ENCODE results near the gene CD300LF.

CD300LF gene

DNA sequence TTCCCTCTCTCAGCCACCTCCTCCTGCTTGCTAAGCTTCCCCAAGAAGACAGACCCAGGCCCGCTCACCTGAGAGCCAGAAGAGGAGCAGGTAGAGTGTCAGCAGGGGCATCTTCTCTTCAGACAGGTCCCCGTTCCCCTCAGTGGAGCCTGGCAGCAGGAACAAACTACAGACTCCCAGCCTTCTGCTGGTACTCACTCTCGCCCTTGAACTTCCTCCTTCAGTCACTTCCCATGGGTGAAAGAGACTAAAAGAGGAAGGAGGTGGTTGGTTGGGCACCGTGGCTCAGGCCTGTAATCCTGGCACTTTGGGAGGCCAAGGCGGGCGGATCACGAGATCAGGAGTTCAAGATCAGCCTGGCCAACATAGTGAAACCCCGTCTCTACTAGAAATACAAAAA is at the start of gene CD300LF:
CD300LF (minus strand) TSS at position 168 of the 400 bp plus-strand sequence; CDS start at position 111, 57 bp downstream.
- DNase-seq, result no peak

DNA sequence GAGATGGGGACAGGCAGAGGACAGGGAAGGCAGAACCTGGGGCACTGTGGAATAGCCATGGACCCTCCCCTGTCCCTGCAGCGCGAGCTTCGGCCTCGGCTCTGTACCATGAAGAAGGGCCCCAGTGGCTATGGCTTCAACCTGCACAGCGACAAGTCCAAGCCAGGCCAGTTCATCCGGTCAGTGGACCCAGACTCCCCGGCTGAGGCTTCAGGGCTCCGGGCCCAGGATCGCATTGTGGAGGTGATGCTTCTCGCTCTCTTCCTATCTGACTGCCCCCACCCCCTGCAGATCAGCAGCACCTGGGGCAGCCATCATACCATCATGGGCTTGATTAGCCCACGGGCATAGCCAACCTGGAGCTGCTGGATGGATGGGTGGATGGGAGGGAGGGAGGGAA is 49.2 kb upstream of the CD300LF start:
- no peak for DNase-seq

DNA sequence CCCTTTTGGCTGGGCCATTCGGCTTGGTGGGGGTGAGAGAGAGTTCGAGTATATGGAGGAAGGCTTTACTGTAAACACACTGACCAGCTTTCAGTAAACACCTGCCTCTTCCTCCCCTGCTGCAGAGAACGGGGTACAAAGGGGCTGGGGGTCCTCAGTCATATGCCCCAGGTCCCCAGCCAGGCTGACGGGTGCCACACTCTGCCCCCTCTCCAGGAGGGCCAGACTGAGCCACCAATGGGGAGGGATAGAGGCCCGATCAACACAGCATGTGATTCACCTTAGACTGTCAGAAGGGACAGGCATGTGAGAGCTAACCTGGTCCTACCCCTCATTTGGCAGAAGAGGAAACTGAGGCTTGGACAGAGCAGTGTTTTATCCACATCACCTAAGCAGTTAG is 48.7 kb upstream of the CD300LF start:
- DNase-seq, result no peak

DNA sequence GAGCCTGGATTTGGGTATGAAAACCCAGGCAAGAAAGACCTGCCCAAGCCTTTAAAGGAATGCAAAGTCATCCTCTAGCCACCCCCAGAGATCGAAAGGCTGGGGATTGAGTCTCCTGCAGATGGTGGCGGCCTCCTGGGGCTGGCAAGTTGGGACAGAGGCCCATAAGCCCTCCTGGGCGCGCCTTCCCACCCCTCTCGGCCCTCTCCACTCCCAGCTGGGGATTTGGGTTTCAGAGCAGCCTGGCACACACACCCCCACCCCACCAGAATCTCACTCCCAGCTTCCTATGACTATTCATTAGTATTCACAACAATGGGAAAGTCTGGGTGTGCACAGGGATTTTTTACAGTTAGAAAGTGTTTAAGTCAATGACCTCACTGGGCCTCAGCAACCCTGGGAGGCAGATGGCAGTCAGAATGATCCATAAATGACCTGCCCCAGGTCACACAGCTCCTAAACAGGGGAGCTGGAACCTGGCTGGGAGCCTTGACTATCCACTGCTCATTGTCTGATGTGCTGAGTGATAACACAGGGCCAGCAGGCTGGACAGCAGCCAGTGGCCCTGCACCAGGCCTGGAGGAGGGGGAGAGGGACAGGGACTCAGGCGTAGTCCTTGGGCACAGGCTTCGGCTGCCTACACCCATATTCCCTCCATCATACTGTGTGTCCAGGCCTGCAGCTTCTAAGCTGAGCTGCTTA is 47.8 kb upstream of the CD300LF start:
- DNase-seq, result peak; percentile 92

DNA sequence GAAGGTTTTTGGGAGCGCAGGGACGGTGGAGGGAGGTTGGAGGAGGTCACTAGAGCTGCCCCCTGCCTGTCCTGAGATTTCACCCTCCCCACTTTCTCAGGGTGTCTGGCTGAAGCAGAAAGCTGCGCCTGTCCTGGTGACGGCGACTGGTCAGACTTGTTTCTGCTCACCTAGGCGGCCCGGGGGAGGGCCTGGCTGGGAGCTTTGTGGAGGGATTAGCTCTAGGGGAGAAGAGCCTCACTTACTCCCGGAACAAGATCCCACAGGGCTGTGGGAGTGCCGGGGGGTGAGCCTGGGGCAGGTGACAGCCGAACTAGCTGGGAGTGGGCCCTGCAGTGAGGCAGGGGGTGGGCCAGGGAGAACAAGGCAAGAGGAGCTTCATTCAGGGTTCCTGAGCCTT is 47.2 kb upstream of the CD300LF start:
- peak; percentile 97 for DNase-seq

DNA sequence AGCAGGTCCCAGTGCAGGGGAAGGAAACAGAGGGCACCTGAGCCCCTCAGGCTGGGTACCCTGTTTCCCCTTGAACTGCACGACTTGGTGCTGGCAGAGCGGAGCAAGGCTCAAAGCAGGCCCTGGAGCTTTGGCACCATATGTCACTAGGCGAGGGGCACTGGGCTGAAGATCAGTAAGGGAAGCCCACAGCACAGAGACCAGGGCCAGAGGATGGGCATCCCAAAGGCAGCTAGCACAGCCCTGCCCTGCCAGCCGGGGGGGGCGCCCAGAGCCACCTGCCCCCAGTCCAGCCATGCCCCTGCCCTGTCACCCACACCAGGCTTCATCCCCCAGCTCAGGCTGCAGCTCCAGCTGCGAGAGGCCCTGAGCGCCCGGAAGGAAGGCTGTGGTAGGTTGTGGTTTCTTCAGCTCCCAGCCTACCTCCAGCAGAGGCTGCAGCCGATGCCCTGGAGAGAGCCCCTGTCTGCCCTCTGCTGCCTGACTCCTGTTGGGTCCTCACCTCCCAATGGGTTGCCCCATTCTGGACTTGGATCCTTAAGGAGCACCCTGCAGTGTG is 46.6 kb upstream of the CD300LF start:
- peak; percentile 81 for DNase-seq

DNA sequence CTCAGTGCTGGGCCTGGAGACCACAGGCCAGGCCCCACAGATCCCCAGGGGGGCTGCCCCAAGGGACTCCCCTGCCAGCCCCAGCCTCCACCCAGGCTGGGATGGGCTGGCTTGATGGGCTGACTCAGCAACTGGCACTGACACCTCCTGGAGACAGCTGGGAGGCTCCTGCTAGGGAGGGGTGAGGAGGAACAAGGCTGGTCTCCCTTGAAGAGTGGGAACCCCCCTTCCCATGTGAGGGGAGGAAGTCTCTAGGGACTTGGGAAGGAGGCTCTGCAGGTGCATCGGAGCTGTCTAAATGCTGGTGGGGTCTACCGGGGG is 46.1 kb upstream of the CD300LF start:
- no peak for DNase-seq

DNA sequence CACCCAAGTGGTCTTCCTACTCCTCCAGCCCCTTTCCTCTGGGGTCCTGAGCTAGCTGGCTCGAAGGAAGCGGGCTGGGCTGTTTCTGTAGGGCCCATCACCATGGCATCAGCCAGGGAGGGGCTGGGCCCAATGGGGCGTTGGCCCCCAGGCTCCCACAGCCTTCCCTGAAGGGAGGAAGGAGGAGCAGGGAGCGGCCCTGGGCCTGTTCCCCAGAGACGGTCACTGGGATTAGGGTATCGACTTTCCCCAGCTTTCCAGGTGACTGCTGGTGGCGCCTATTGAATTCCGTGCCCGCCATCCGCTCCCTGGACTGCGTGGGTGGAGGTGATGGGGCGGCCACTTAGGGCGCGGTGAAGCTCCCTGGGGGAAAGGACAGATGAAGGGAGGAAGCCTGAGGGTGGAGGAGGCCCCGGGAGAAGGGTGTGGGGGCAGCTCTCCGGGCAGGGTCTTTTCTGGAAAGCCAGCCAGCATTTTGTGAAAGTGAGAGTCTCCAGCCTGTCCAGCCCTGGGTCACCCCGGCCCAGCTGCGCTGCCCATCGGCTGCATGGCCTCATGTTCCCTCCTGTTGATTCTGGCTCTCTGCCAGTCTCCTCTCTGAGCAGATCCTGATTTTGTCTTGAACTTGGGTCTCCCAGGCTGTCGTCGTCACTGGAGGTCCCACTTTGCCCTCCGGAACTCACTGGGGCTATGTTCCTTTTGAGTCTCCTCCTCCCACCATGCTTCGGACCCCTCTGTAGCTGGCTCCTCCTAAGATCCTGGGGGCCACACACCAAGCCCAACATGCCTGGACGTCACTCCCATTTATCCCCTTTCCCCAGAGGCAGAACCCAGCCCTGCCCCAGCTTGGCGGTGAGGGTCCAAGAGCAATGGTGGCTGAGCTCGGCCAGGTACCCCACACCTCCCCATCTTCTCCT is 45.5 kb upstream of the CD300LF start:
- DNase-seq, result no peak

DNA sequence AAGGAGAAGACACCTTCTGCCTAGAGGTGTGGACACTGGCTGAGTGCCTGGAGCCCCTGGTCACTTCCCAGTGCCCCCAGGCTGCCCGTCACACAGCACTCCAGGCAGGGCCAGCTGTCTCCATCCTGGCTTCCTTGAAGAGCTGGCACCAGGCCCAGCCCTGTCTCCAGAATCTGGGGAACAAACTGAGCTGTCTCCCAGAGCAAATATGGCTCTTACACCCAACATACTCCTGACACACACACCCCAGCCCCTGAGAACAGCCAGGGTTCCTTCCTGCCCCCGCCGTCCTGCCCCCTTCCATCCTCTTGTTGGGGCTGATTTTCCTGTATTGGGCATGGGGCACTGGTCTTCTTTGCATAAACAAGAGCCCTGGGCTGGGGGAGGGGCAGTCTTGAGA is 44.8 kb upstream of the CD300LF start:
- DNase-seq, result no peak

DNA sequence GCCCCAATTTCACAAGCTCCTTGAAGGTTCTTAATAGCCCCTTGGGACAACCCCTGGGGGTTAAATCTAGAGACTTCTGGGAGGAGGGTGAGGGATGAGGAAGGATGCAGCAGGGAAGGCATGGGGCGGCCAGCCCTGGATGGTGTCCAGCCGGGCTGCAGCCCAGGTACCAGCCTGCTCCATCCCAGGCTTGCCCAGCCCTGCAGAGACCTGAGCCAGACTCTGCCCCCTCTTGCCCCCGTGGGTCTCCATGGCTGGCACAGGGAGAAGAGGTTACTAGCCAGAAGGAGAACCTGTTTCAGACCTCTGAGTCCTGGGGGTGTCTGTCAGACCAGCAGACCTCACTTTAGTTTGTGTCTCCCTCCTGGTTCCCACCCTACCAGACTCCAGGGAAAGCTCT is 44.2 kb upstream of the CD300LF start:
- no peak for DNase-seq

DNA sequence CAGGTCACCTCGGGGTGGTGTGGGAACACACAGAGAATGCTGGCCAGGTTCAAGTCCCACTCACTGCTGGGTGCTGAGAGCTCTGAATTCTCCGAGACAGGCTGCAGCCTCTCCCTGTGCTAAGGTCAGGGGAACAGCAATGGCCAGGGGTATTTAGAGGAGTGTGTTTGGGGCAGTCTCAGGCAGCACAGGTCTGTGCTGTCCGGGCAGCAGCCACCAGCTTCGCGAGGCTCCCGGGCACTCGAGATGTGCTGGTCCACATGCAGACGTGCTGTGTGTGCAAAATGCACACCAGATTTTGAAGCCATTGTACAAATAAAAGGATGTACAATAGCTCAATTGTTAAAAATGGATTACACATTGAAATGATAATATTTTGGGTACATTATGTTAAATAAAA is 42.8 kb upstream of the CD300LF start:
- no peak for DNase-seq

DNA sequence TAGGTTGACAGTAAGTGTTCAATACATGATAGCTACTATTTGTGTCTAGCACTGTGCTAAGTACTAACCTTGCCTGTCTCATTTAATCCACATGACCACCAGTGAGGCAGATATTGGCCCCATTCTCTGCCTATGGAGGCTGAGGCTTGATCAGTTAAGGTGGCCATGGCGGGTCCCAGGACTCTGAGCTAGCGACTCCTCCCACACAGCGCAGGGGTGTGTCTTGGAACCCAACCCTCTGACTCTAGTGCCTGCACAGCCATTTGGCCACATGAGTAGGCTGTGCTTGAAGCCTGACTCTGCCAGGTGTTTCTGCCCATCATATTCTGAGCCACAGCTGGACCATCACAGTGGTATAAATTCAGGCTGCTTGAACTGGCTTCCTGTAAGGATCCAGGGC is 42.1 kb upstream of the CD300LF start:
- no peak for DNase-seq

DNA sequence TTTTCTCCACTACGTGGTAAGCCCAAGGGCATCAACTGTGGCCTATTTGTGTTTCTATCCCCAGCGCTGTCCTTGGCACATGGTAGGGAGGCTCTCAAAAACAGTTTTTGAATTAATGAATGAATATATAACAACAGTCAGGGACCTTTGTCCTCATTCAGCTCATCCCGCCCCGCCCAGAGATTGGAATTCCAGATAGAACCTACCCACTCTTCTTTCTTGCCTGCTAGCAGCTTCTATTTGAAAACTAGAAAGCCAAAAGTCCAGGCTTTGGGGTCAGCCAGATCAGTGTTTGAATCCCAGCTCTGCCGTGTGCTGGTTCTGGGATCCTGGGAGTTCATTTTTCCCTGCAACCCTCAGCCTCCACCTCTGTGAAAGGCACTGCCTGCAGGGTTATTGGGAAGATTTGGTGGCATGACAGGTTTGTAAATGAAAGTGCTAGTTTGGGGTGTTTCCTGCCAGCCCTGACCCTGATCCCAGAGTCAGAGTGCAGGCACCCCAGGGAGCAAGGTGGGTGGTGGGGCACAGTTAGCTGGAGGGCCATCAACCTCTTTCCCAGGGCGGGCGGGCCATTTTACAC is 40.2 kb upstream of the CD300LF start:
- no peak for DNase-seq

DNA sequence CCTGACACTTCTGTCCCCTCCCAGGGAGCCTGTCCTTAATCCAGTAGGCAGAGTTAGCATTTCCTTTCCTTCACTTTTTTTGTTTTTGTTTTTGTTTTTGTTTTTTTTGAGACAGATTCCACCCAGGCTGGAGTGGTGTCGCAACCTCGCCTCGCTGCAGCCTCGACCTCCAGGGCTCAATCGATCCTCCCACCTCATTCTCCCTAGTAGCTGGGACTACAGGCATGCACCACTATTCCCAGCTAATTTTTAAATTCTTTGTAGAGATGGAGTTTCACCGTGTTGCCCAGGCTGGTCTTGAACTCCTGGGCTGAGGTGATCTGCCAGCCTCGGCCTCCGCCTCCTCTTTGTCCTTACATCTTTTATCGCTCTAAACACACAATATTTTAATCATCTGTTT is 39.7 kb upstream of the CD300LF start:
- no peak for DNase-seq

DNA sequence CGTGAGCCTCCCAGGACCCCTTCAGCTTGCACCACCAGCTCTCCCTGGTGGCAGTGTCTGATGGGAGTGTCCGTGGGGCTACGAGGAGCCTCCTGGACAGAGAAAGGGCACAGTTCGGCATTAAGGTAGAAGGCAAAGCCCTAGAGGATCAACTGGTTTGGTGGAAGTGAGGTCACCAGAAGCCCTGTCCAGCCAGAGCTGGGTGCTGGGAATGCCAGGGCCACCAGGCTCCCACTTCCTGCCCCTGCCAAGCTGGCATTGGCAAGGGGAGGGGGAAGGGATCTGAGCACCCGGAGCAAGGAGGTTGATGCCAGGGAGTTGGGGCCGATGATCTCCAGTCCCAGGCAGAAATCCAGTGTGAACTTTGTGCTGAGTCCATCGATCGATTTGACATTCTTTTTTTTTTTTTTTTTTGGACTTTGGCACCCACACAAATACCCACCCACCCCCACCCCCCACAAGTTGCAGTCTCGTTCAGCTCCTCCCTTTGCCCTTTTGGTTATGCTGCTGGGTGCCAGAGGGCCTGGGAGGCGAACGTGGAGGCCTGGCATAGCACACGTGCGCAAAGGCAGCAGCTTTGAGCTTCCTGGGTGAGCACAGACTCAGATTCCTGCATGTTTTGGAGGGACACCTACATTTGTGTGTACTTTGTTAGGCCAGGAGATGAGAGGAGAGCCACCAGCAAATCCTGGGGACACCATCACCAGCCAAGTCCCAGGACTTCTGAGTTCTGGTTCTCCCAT is 37.8 kb upstream of the CD300LF start:
- no peak for DNase-seq

DNA sequence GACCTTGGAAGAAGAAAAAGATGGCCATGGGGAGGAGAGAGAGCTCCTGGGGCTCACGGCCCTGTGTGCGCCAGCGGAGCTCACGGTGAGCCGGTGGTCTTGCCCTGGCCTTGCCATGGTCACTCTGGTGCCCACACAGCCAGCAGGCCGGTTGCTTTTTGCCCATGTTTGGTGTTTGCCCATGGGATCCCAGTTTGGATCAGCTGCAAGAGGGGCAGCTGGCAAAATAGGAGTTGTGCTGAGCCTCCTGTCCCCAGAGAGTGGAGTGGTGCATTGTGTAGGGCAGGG is 37.3 kb upstream of the CD300LF start:
- no peak for DNase-seq

DNA sequence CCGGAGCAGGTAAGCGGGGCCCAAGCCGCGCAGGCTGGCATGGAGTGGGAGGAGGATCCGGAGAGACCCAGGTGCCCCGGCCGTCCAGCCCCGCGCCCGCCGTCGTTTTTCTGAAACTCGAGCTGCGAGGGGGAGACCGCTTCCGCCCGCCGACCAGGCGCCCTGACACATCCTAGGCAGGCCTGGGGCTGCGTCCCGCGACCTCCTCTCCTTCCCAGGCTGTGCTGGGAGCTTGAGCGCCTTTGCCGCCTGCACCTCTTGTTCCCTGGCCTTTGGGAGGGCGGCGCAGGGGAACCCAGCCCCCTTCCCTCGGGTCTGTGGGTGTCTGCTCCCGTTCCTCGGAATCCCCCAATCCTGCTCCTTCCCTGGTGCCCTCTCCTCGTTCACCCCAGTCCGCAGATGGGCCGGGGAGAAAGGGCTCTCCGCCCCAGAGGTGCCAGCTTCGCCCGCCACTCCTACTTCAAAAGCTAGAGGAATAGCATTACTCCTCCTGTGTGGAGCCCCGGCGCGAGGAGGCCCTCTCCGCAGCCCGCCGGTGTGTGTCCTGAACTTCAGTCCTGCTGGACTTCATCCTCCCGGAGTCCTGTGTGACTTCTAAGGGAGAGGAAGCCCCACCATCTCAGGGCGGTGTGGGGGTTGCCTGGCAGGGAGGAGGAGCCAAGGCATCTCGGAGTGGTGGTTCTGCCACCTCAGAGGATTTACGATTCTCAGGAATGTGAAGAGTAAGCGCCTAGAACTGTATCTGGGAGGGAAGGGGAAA is 36.7 kb upstream of the CD300LF start:
- DNase-seq, result peak; percentile 85

DNA sequence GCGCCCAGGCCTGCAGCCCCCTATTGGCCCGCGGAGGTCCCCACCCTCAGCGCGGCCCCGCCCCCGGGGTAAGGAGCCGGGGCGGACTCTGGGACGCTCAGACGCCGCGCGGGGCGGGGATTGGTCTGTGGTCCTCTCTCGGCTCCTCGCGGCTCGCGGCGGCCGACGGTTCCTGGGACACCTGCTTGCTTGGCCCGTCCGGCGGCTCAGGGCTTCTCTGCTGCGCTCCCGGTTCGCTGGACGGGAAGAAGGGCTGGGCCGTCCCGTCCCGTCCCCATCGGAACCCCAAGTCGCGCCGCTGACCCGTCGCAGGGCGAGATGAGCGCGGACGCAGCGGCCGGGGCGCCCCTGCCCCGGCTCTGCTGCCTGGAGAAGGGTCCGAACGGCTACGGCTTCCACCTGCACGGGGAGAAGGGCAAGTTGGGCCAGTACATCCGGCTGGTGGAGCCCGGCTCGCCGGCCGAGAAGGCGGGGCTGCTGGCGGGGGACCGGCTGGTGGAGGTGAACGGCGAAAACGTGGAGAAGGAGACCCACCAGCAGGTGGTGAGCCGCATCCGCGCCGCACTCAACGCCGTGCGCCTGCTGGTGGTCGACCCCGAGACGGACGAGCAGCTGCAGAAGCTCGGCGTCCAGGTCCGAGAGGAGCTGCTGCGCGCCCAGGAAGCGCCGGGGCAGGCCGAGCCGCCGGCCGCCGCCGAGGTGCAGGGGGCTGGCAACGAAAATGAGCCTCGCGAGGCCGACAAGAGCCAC is 36.0 kb upstream of the CD300LF start, which contains the start of gene NHERF1:
NHERF1 (plus strand) TSS at position 100 of the 750 bp plus-strand sequence; CDS start at position 319, 219 bp downstream.
- DNase-seq, result peak; percentile 99

DNA sequence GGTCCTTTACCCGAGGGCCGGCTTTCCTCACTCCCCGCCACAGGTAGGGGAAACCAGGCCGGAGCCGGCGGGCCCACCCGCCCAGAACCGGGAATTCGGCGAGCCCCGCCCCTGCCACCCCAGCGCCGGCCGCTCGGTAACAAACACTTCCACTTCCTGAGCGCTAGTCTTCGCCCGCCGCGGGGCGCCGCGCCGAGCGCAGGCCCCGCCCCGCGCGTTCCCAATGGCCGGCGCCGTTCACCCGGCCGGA is 35.5 kb upstream of the CD300LF start:
- no peak for DNase-seq

DNA sequence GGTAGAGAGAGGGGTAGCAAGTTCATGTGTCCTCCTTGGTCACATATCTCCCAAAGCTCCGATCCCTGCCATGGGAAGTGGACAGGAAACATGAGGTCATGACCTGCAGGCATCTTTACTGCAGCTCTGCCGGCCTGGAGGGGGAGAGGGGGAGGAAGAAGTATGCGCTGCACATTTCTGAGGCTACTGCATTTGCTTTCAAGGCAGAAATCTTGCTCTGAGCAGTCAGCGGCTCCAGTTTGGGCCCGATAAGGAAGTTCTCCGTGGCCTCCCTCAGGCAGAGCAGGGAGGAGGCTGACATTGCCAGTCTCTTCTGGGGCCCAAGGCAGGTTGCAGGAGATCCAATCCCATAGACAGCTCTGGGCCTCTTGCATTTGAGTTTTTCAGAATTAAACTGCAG is 34.2 kb upstream of the CD300LF start:
- DNase-seq, result peak; percentile 97

DNA sequence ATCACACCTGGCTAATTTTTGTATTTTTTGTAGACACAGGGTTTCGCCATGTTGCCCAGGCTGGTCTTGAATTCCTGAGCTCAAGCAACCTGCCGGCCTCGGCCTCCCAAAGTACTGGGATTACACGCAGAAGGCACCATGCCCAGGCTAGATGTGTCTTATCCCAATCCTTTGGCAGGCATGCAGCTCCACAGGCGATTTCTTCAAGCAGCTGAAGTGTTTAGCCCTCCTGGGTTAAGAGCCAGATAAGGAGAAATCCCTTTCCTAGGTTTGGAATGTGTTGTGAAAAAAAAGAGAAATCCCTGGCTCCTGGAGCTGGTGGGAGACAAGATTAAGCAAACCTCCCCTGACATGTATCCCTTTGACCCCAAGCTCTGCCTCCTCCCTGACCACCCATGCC is 33.7 kb upstream of the CD300LF start:
- DNase-seq, result no peak
